ENCODE data around the gene RUFY1. TPM values are rescaled to one million over a fixed set of nuclear protein-coding genes. Genes with fewer than 3 reads are reported as not detected.
"Not testable (repeated sequence)": the region's sequence is repeated elsewhere in the genome, so short reads cannot be mapped to it uniquely, and the experiment has no call there.

Gene RUFY1
- total and polyA plus RNA-seq, 4 experiments from 2014 or later, result 13.3 to 61.5 (median 46.9) TPM

- H3K27me3 Mint-ChIP-seq; H3K4me1 ChIP-seq (ENCODE audit: insufficient read depth, low read length); H3K36me3 ChIP-seq (ENCODE audit: insufficient read depth, low read length); CTCF ChIA-PET (ENCODE audit: partially characterized antibody); H3K27ac ChIP-seq (ENCODE audit: low read depth, low read length); DNase-seq; H3K4me3 Mint-ChIP-seq; H3K36me3 Mint-ChIP-seq; intact Hi-C loops (cut with micrococcal nuclease); H3K27ac Mint-ChIP-seq; H3K27me3 ChIP-seq (ENCODE audit: insufficient read depth, low read length); H3K4me1 Mint-ChIP-seq; H3K9me3 ChIP-seq (ENCODE audit: control insufficient read depth in 1 of 2, low read length in 2 of 2); POLR2A ChIA-PET (ENCODE audit: partially characterized antibody); H3K4me3 ChIP-seq (ENCODE audit: low read length in 2 of 2): not testable (repeated sequence)
- peaks cover 0 to 13% (median 6%) of the 10 kb centered on the region in 8 donors for H3K9me3 Mint-ChIP-seq
Observed at GRCh38 chr5:179519416-179520070, 30.8 kb upstream of the RUFY1 start.

- H3K4me3 ChIP-seq (ENCODE audit: low read length in 2 of 2); H3K27ac Mint-ChIP-seq; CTCF ChIA-PET (ENCODE audit: partially characterized antibody); POLR2A ChIA-PET (ENCODE audit: partially characterized antibody); H3K27me3 ChIP-seq (ENCODE audit: insufficient read depth, low read length); H3K4me1 Mint-ChIP-seq; H3K27ac ChIP-seq (ENCODE audit: low read depth, low read length); H3K36me3 ChIP-seq (ENCODE audit: insufficient read depth, low read length); H3K4me1 ChIP-seq (ENCODE audit: insufficient read depth, low read length); H3K9me3 ChIP-seq (ENCODE audit: control insufficient read depth in 1 of 2, low read length in 2 of 2); H3K27me3 Mint-ChIP-seq; intact Hi-C loops (cut with micrococcal nuclease); H3K4me3 Mint-ChIP-seq; DNase-seq; H3K36me3 Mint-ChIP-seq: not testable (repeated sequence)
- H3K9me3 Mint-ChIP-seq, result peaks cover 0 to 13% (median 6%) of the 10 kb centered on the region in 8 donors
Observed at GRCh38 chr5:179522107-179522506, 28.2 kb upstream of the RUFY1 start.

GRCh38 chr5:179526978-179527377 lies 23.4 kb upstream of the RUFY1 start:
- H3K27me3 ChIP-seq (ENCODE audit: insufficient read depth, low read length), result no peaks in the 10 kb centered on the region
- H3K36me3 ChIP-seq (ENCODE audit: insufficient read depth, low read length), result no peaks in the 10 kb centered on the region
- ChIA-PET CTCF (ENCODE audit: partially characterized antibody) (no interaction called here), POLR2A (ENCODE audit: partially characterized antibody) (no interaction called here)
- Mint-ChIP-seq H3K9me3 (peaks cover 0 to 2% (median 0%) of the 10 kb centered on the region in 8 donors), H3K4me1 (peaks cover 0 to 4% (median under 1%) of the 10 kb centered on the region in 4 donors), H3K27ac (no peak overlapping the region), H3K36me3 (no peaks in the 10 kb centered on the region), H3K4me3 (peak overlapping the region in 1 of 8 donors; percentile 17), H3K27me3 (no peaks in the 10 kb centered on the region)
- intact Hi-C loops (cut with micrococcal nuclease), result no loop called here
- H3K4me1 ChIP-seq (ENCODE audit: insufficient read depth, low read length), result peaks cover 5% of the 10 kb centered on the region
- H3K4me3 ChIP-seq (ENCODE audit: low read length in 2 of 2), result no peak overlapping the region
- no peak overlapping the region for H3K27ac ChIP-seq (ENCODE audit: low read depth, low read length)
- H3K9me3 ChIP-seq (ENCODE audit: control insufficient read depth in 1 of 2, low read length in 2 of 2), result no peaks in the 10 kb centered on the region
- DNase-seq, result no peak

GRCh38 chr5:179530069-179530998 lies 20.0 kb upstream of the RUFY1 start:
- ChIA-PET POLR2A (ENCODE audit: partially characterized antibody) (interaction anchor here (0.8 to 2.5 kb wide), 2 partner anchors 20 to 29 kb away, joined by 3 to 11 read pairs; partner anchors contain the start of gene RUFY1), CTCF (ENCODE audit: partially characterized antibody) (no interaction called here)
- Histone ChIP-seq H3K36me3 (ENCODE audit: insufficient read depth, low read length) (no peaks in the 10 kb centered on the region), H3K27ac (ENCODE audit: low read depth, low read length) (no peak overlapping the region), H3K9me3 (ENCODE audit: control insufficient read depth in 1 of 2, low read length in 2 of 2) (no peaks in the 10 kb centered on the region), H3K4me3 (ENCODE audit: low read length in 2 of 2) (peak overlapping the region in 1 of 2 donors; percentile 24), H3K4me1 (ENCODE audit: insufficient read depth, low read length) (peaks cover 5% of the 10 kb centered on the region), H3K27me3 (ENCODE audit: insufficient read depth, low read length) (no peaks in the 10 kb centered on the region)
- H3K4me1 Mint-ChIP-seq, result peaks cover 3 to 5% (median 4%) of the 10 kb centered on the region in 4 donors
- H3K9me3 Mint-ChIP-seq, result peaks cover 0 to under 1% (median 0%) of the 10 kb centered on the region in 8 donors
- H3K4me3 Mint-ChIP-seq, result peak overlapping the region; percentile 58 to 78 (median 70)
- DNase-seq, result peak; percentile 31 to 46 (median 43)
- H3K27me3 Mint-ChIP-seq, result no peaks in the 10 kb centered on the region
- intact Hi-C loops (cut with micrococcal nuclease), result no loop called here
- no peaks in the 10 kb centered on the region for H3K36me3 Mint-ChIP-seq
- peak overlapping the region in 1 of 7 donors; percentile 8 for H3K27ac Mint-ChIP-seq

GRCh38 chr5:179533024-179533423 lies 17.3 kb upstream of the RUFY1 start:
- H3K4me1 Mint-ChIP-seq, result peaks cover 3 to 5% (median 4%) of the 10 kb centered on the region in 4 donors
- peaks cover 0 to 3% (median 0%) of the 10 kb centered on the region in 8 donors for H3K9me3 Mint-ChIP-seq
- ChIA-PET CTCF (ENCODE audit: partially characterized antibody) (no interaction called here), POLR2A (ENCODE audit: partially characterized antibody) (no interaction called here)
- Histone ChIP-seq H3K9me3 (ENCODE audit: control insufficient read depth in 1 of 2, low read length in 2 of 2) (no peaks in the 10 kb centered on the region), H3K27me3 (ENCODE audit: insufficient read depth, low read length) (no peaks in the 10 kb centered on the region), H3K36me3 (ENCODE audit: insufficient read depth, low read length) (no peaks in the 10 kb centered on the region), H3K27ac (ENCODE audit: low read depth, low read length) (no peak overlapping the region), H3K4me3 (ENCODE audit: low read length in 2 of 2) (no peak overlapping the region), H3K4me1 (ENCODE audit: insufficient read depth, low read length) (peaks cover 5% of the 10 kb centered on the region)
- peaks cover 0 to 1% of the 10 kb centered on the region in 2 donors for H3K27me3 Mint-ChIP-seq
- no peak overlapping the region for H3K27ac Mint-ChIP-seq
- no peaks in the 10 kb centered on the region for H3K36me3 Mint-ChIP-seq
- no peak for DNase-seq
- intact Hi-C loops (cut with micrococcal nuclease), result no loop called here
- no peak overlapping the region for H3K4me3 Mint-ChIP-seq

GRCh38 chr5:179533907-179534306 lies 16.4 kb upstream of the RUFY1 start:
- ChIA-PET POLR2A (ENCODE audit: partially characterized antibody) (no interaction called here), CTCF (ENCODE audit: partially characterized antibody) (no interaction called here)
- Mint-ChIP-seq H3K4me3 (peak overlapping the region in 1 of 8 donors; percentile 23), H3K36me3 (no peaks in the 10 kb centered on the region), H3K27ac (no peak overlapping the region), H3K4me1 (peaks cover 3 to 5% (median 4%) of the 10 kb centered on the region in 4 donors), H3K27me3 (peaks cover 0 to 5% of the 10 kb centered on the region in 2 donors), H3K9me3 (peaks cover 0 to 3% (median 0%) of the 10 kb centered on the region in 8 donors)
- Histone ChIP-seq H3K27ac (ENCODE audit: low read depth, low read length) (no peak overlapping the region), H3K4me3 (ENCODE audit: low read length in 2 of 2) (no peak overlapping the region), H3K36me3 (ENCODE audit: insufficient read depth, low read length) (no peaks in the 10 kb centered on the region), H3K9me3 (ENCODE audit: control insufficient read depth in 1 of 2, low read length in 2 of 2) (no peaks in the 10 kb centered on the region), H3K4me1 (ENCODE audit: insufficient read depth, low read length) (peaks cover 5% of the 10 kb centered on the region), H3K27me3 (ENCODE audit: insufficient read depth, low read length) (no peaks in the 10 kb centered on the region)
- no peak for DNase-seq
- intact Hi-C loops (cut with micrococcal nuclease), result no loop called here

GRCh38 chr5:179534431-179534830 lies 15.9 kb upstream of the RUFY1 start:
- Histone ChIP-seq H3K4me3 (ENCODE audit: low read length in 2 of 2) (no peak overlapping the region), H3K27me3 (ENCODE audit: insufficient read depth, low read length) (no peaks in the 10 kb centered on the region), H3K27ac (ENCODE audit: low read depth, low read length) (no peak overlapping the region), H3K4me1 (ENCODE audit: insufficient read depth, low read length) (peaks cover 5% of the 10 kb centered on the region), H3K9me3 (ENCODE audit: control insufficient read depth in 1 of 2, low read length in 2 of 2) (no peaks in the 10 kb centered on the region), H3K36me3 (ENCODE audit: insufficient read depth, low read length) (no peaks in the 10 kb centered on the region)
- peaks cover 3 to 5% (median 4%) of the 10 kb centered on the region in 4 donors for H3K4me1 Mint-ChIP-seq
- CTCF ChIA-PET (ENCODE audit: partially characterized antibody), result no interaction called here
- peaks cover 0 to 3% (median 0%) of the 10 kb centered on the region in 8 donors for H3K9me3 Mint-ChIP-seq
- POLR2A ChIA-PET (ENCODE audit: partially characterized antibody), result no interaction called here
- no peak for DNase-seq
- H3K36me3 Mint-ChIP-seq, result no peaks in the 10 kb centered on the region
- peak overlapping the region in 6 of 8 donors; percentile 4 to 75 (median 48) for H3K4me3 Mint-ChIP-seq
- peaks cover 0 to 7% of the 10 kb centered on the region in 2 donors for H3K27me3 Mint-ChIP-seq
- H3K27ac Mint-ChIP-seq, result no peak overlapping the region
- intact Hi-C loops (cut with micrococcal nuclease), result no loop called here
